K562 (cell line): Measurements from ENCODE around the gene CLEC3A. TPM values are rescaled to one million over a fixed set of nuclear protein-coding genes. Genes with fewer than 3 reads are reported as not detected.

Experiments
- ATAC-seq: fragments of 200-7000 bp; cut with Tn5 transposase; 3 replicates; pipeline ENCODE4 v1.9.1; 2020; ENCODE audit warnings: moderate library complexity
- BruUV-seq: library from RNA; stranded (reverse); fragments of 400-500 nt; replicated peaks from 2 replicates; lab custom pipeline; 2021; lab: Mats Ljungman, UMichigan
- CTCF ChIA-PET: fragments of 300-600 bp; formaldehyde crosslinking; extraction: SDS; loops from one replicate; lab custom pipeline; 2021; ENCODE audit warnings: low intra/inter-chr PET ratio; lab: Yijun Ruan, JAX
- POLR2A ChIA-PET: fragments of 300-600, 350-650 bp; sonication (Branson Sonifier 250); formaldehyde crosslinking; extraction: SDS; loops from one replicate; lab custom pipeline; 2021; ENCODE audit warnings: antibody characterized with exemption, inconsistent platforms; lab: Yijun Ruan, JAX
- DNase-seq, 4 experiments: peaks; one replicate each; pipeline versions ENCODE4 v3.0.0 to v3.0.0-alpha.2; 2011 to 2018; ENCODE audit warnings: low spot score in 3 of 4, mixed read lengths in 3 of 4; ENCODE audit errors: extremely low read depth in 1 of 4
- FAIRE-seq: peaks from 2 replicates; lab custom pipeline; 2011; peaks lifted over from hg19 to GRCh38; lab: Jason Lieb, UNC
- H2AFZ ChIP-seq: 2 replicates; pipeline ENCODE4 v1.6.0; 2011; ENCODE audit warnings: low read depth, low read length, control low read depth, inconsistent platforms
- H3K27ac ChIP-seq: fragments of 200-600 bp; 3 replicates; pipeline ENCODE4 v1.8.0; 2011; ENCODE audit warnings: low read depth, mild to moderate bottlenecking, control low read depth, inconsistent platforms, low read length, moderate library complexity, mixed read lengths; ENCODE audit errors: extremely low read depth
- H3K27me3 ChIP-seq, 2 experiments: fragments of 300-600 bp in 1 of 2; 2 replicates in 1 of 2; 3 replicates in 1 of 2; pipeline versions ENCODE4 v1.6.0 to v1.8.0; 2011; ENCODE audit warnings: inconsistent platforms in 2 of 2, low read length in 2 of 2, mild to moderate bottlenecking in 1 of 2, mixed read lengths in 1 of 2, moderate library complexity in 1 of 2; ENCODE audit not compliant: control insufficient read depth in 2 of 2, insufficient read depth in 2 of 2
- H3K36me3 ChIP-seq: fragments of 300-600 bp; 3 replicates; pipeline ENCODE4 v1.8.0; 2011; ENCODE audit warnings: mild to moderate bottlenecking, low read length, inconsistent platforms; ENCODE audit not compliant: control insufficient read depth, insufficient read depth
- H3K4me1 ChIP-seq, 2 experiments: fragments of 200-600 bp in 1 of 2; replicated peaks in 1 of 2; 2 replicates in 1 of 2; 3 replicates in 1 of 2; pipeline versions ENCODE4 v1.5.1 to v1.8.0; 2011; ENCODE audit warnings: inconsistent platforms in 2 of 2, low read length in 2 of 2, mild to moderate bottlenecking in 1 of 2, mixed read lengths in 1 of 2, moderate library complexity in 1 of 2; ENCODE audit not compliant: control insufficient read depth in 2 of 2, insufficient read depth in 2 of 2
- H3K4me2 ChIP-seq: 2 replicates; pipeline ENCODE4 v1.6.1; 2011; ENCODE audit warnings: low read length, control low read depth, inconsistent platforms, mixed read lengths; ENCODE audit not compliant: insufficient read depth
- H3K4me3 ChIP-seq: fragments of 200-600 bp; sonication (generic), shearing (Covaris generic); 2 replicates; pipeline ENCODE4 v1.5.1; 2016; ENCODE audit warnings: control low read depth, inconsistent platforms
- H3K79me2 ChIP-seq: fragments of 200-600 bp; 3 replicates; pipeline ENCODE4 v1.8.0; 2011; ENCODE audit warnings: low read length, inconsistent platforms; ENCODE audit not compliant: control insufficient read depth, insufficient read depth
- H3K9ac ChIP-seq, 2 experiments: 2 replicates each; pipeline versions ENCODE4 v1.6.0 to v1.6.1; 2011; ENCODE audit warnings: low read depth in 2 of 2, low read length in 2 of 2, control low read depth in 1 of 2, inconsistent platforms in 1 of 2, mild to moderate bottlenecking in 1 of 2, mixed read lengths in 1 of 2; ENCODE audit not compliant: insufficient read depth in 1 of 2
- H3K9me1 ChIP-seq: one replicate; pipeline ENCODE4 v1.6.0; 2011; ENCODE audit warnings: inconsistent platforms, mild to moderate bottlenecking, low read length, moderate library complexity; ENCODE audit not compliant: control insufficient read depth, insufficient read depth
- H3K9me3 ChIP-seq: replicated peaks from 2 replicates; pipeline ENCODE4 v1.5.1; 2011; ENCODE audit warnings: low read depth, low read length, inconsistent platforms; ENCODE audit not compliant: control insufficient read depth, insufficient read depth
- H4K20me1 ChIP-seq: replicated peaks from 2 replicates; pipeline ENCODE4 v1.6.1; 2011; ENCODE audit warnings: low read length, inconsistent platforms, mixed read lengths; ENCODE audit not compliant: control insufficient read depth, insufficient read depth
- MEIS2 ChIP-seq: fragments of 450-650 bp; IDR thresholded peaks from 2 replicates; pipeline ENCODE4 v1.6.1; 2014; ENCODE audit warnings: mild to moderate bottlenecking; ENCODE audit not compliant: partially characterized antibody
- NBN ChIP-seq: fragments of 450-650 bp; IDR thresholded peaks from 2 replicates; pipeline ENCODE4 v1.6.1; 2016; ENCODE audit warnings: low read depth, mild to moderate bottlenecking
- RBFOX2 ChIP-seq: fragments of 200-400 bp; formaldehyde crosslinking; IDR thresholded peaks from 2 replicates; pipeline ENCODE4 v1.6.1; 2017; ENCODE audit warnings: low read depth, mild to moderate bottlenecking, low read length, moderate library complexity
- TAL1 ChIP-seq: fragments of 450-650 bp; IDR thresholded peaks from 2 replicates; pipeline ENCODE4 v1.6.1; 2016; ENCODE audit warnings: mild to moderate bottlenecking
- WGBS: fragments of 100-300 bp; shearing (Covaris generic); methylation state at CpG from one replicate; pipeline ENCODE4 v1.1.6; 2016; ENCODE audit warnings: low coverage, mixed read lengths; ENCODE audit not compliant: insufficient coverage; ENCODE audit errors: missing lambda C conversion rate; 5-methylcytosine and 5-hydroxymethylcytosine counted together
- in situ Hi-C: fragments of 300-500 bp; cut with MboI; formaldehyde crosslinking; loops from 4 replicates; pipeline ENCODE4 v1.15.0; 2018; ENCODE audit warnings: inconsistent platforms, mixed read lengths
- intact Hi-C: fragments of 100-400 bp; cut with micrococcal nuclease; formaldehyde crosslinking; loops from 2 replicates; pipeline ENCODE4 v1.14.2; 2022
- polyA plus RNA-seq, 8 experiments: library from polyadenylated mRNA; depleted of rRNA in 4 of 8; stranded (reverse) in 5 of 8; unstranded in 3 of 8; fragments of >200 nt; fragmentation: Nextera tagmentation in 2 of 8; fragmentation: Illumina TruSeq in 1 of 8; extraction: Ambion mirVana in 2 of 8; extraction: Trizol in 1 of 8; gene quantifications; 2 replicates each; pipeline versions ENCODE4 v1.2.1 to v1.2.3, GENCODE V29; 2011 to 2014; ENCODE audit warnings: inconsistent platforms in 1 of 8, missing spikeins in 1 of 8
- total RNA-seq, 7 experiments: library from RNA; depleted of rRNA in 6 of 7; stranded (reverse); fragments of >200 nt in 6 of 7; fragmentation: Illumina TruSeq in 2 of 7; extraction: Trizol in 2 of 7; gene quantifications; 2 replicates each; pipeline versions ENCODE4 v1.2.1 to v1.2.3, GENCODE V29; 2011 to 2021; ENCODE audit warnings: low replicate concordance in 1 of 7
- TF ChIP-seq, protein P1 (sequence below): fragments of 250-450 bp; sonication (Bioruptor Pico); IDR thresholded peaks from 2 replicates; pipeline ENCODE4 v1.5.0; 2020; ENCODE audit warnings: mild to moderate bottlenecking
- TF ChIP-seq, protein P2 (sequence below), 2 experiments: IDR thresholded peaks in 1 of 2; conservative IDR thresholded peaks in 1 of 2; 2 replicates each; pipeline ENCODE4 v1.6.1; 2016; ENCODE audit warnings: low read depth in 2 of 2, mild to moderate bottlenecking in 1 of 2, missing compliant biosample characterization in 1 of 2, missing genetic modification characterization in 1 of 2, moderate library complexity in 1 of 2
- TF ChIP-seq, protein P3 (sequence below): sonication (generic); formaldehyde crosslinking; IDR thresholded peaks from 2 replicates; pipeline ENCODE4 v1.8.0; 2022; ENCODE audit warnings: missing genetic modification reagents, mild to moderate bottlenecking, borderline replicate concordance

The CLEC3A gene
- total and polyA plus RNA-seq, 9 of the 15 experiments (the other 6 are each of a cell fraction or from before 2014, with no cell fraction given), result not detected

DNA sequence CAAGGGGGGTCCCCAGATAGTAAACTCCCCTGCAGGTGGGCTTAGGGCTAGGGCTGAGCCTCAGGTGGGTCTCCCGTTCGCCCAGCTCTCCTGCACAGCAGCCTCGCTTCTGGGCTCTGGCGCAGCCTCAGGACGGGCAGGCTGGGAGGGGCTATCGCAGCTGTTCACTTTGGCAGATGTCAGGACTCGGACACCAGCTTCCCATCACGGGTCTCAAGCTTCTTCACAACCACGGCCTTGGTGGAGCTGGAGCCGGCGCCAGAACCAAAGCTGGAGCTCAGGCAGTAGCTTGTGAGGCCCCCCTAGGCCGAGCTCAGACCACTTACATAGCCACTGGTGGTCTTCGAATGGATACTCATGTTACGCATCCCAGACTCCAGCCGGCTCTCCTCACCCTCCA, 26.0 kb downstream of the CLEC3A start (continued):
- TF ChIP-seq, protein P1, sequence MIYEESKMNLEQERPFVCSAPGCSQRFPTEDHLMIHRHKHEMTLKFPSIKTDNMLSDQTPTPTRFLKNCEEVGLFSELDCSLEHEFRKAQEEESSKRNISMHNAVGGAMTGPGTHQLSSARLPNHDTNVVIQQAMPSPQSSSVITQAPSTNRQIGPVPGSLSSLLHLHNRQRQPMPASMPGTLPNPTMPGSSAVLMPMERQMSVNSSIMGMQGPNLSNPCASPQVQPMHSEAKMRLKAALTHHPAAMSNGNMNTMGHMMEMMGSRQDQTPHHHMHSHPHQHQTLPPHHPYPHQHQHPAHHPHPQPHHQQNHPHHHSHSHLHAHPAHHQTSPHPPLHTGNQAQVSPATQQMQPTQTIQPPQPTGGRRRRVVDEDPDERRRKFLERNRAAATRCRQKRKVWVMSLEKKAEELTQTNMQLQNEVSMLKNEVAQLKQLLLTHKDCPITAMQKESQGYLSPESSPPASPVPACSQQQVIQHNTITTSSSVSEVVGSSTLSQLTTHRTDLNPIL (CRISPR knock-in tag), result no peak

DNA sequence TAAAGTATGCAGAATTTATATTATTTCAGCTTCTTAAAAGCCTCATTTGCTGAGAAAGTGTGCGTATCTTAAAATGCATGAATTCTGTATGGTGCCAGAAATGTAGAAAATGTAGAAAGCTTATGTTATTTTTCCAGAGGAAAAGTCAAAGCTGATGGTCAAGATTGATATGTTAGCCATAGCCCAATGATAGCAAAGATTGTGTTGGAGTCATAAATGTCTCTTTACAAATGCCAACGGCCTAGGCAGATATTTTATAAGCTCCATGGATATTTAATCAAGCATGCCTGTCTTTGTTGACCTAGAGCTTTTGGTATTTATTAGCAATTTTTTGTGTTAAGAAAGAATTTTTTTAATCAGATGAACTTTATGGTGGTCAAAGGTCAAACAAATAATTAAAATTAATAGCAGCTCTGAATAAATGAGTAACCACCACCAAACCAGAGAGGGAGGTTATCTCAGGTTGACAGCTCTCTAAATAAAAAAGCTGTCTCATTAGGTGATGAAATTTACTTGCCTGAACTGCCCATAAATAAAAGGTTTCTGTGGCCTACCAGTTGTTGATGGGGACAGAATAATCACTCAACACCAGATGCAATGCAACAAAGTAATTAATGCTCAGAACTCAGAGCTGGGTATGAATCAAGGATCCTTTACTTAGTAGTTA, 28.5 kb downstream of the CLEC3A start:
- ATAC-seq (no peak), FAIRE-seq (no peak), DNase-seq (no peak)
- in situ Hi-C loops, result no loop called here
- no peak overlapping the region for H3K4me3 ChIP-seq
- peaks cover 0 to 13% of the 10 kb centered on the region in 2 experiments; a peak in 2 of 5 replicates for H3K27me3 ChIP-seq
- no peak overlapping the region for H3K27ac ChIP-seq
- peaks cover 0 to 2% of the 10 kb centered on the region in 2 experiments; a peak in 1 of 5 replicates for H3K4me1 ChIP-seq
- ChIA-PET CTCF (no interaction called here), POLR2A (no interaction called here)
- intact Hi-C loops, result no loop called here
- 0% methylated on average over 2 of the region's 2 CpGs for WGBS
- no peak overlapping the region for H3K9ac ChIP-seq
- TF ChIP-seq, protein P2, sequence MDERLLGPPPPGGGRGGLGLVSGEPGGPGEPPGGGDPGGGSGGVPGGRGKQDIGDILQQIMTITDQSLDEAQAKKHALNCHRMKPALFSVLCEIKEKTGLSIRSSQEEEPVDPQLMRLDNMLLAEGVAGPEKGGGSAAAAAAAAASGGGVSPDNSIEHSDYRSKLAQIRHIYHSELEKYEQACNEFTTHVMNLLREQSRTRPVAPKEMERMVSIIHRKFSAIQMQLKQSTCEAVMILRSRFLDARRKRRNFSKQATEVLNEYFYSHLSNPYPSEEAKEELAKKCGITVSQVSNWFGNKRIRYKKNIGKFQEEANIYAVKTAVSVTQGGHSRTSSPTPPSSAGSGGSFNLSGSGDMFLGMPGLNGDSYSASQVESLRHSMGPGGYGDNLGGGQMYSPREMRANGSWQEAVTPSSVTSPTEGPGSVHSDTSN (CRISPR knock-in tag; IDR thresholded peaks at IDR 0.05; ENCODE audit: low read depth), result no peak
- TF ChIP-seq, protein P2 (tag; conservative IDR thresholded peaks at IDR 0.05; ENCODE audit: low read depth), result 0 out of 2 replicates have a peak, but pooled peaks have one; percentile 25
- no peak for TF ChIP-seq RBFOX2
- TF ChIP-seq, protein P3, sequence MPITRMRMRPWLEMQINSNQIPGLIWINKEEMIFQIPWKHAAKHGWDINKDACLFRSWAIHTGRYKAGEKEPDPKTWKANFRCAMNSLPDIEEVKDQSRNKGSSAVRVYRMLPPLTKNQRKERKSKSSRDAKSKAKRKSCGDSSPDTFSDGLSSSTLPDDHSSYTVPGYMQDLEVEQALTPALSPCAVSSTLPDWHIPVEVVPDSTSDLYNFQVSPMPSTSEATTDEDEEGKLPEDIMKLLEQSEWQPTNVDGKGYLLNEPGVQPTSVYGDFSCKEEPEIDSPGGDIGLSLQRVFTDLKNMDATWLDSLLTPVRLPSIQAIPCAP (CRISPR knock-in tag), result no peak
- TF ChIP-seq NBN, result no peak
- 0 out of 2 replicates have a peak, but pooled peaks have one; percentile 8 for TF ChIP-seq TAL1
- TF ChIP-seq MEIS2, result no peak
- TF ChIP-seq, all 486 proteins: peak for 2
- Histone ChIP-seq H3K9me3 (no peaks in the 10 kb centered on the region), H3K36me3 (no peaks in the 10 kb centered on the region), H3K79me2 (no peaks in the 10 kb centered on the region), H2AFZ (no peak overlapping the region), H3K4me2 (no peak overlapping the region), H4K20me1 (no peaks in the 10 kb centered on the region; the same call in 1 of the 2 replicates), H3K9me1 (no peaks in the 10 kb centered on the region)
- BruUV-seq, result no TSS peak
